Endodermal cell (in vitro differentiated cells): ENCODE measurements around the gene ADCY10. TPM values are rescaled to one million over a fixed set of nuclear protein-coding genes. Genes with fewer than 3 reads are reported as not detected.
A peak's percentile ranks its signal among the peaks of the same experiment; 100 is the strongest.

ENCODE experiments used
- DNase-seq: peaks from one replicate; pipeline ENCODE4 v3.0.0-alpha.2; 2017
- H3K27ac ChIP-seq: 2 replicates; pipeline ENCODE4 v1.5.1; 2013; ENCODE audit warnings: mild to moderate bottlenecking, low read depth, low read length, moderate library complexity
- H3K27me3 ChIP-seq: 2 replicates; pipeline ENCODE4 v1.6.1; 2013; ENCODE audit warnings: mild to moderate bottlenecking, low read length, moderate library complexity; ENCODE audit not compliant: insufficient read depth, control insufficient read depth, poor library complexity, severe bottlenecking
- H3K36me3 ChIP-seq: 2 replicates; pipeline ENCODE4 v1.7.0; 2013; ENCODE audit warnings: mild to moderate bottlenecking, low read length, moderate library complexity; ENCODE audit not compliant: control insufficient read depth, insufficient read depth
- H3K4me1 ChIP-seq: one replicate; pipeline ENCODE4 v1.7.0; 2013; ENCODE audit warnings: low read length; ENCODE audit not compliant: control insufficient read depth, insufficient read depth
- H3K4me3 ChIP-seq: 2 replicates; pipeline ENCODE4 v1.5.1; 2013; ENCODE audit warnings: mild to moderate bottlenecking, low read length, moderate library complexity
- H3K9ac ChIP-seq: 2 replicates; pipeline ENCODE4 v1.6.1; 2013; ENCODE audit warnings: mild to moderate bottlenecking, low read length, moderate library complexity; ENCODE audit not compliant: poor library complexity, severe bottlenecking; ENCODE audit errors: extremely low read depth
- H3K9me3 ChIP-seq: 2 replicates; pipeline ENCODE4 v1.6.1; 2013; ENCODE audit warnings: mild to moderate bottlenecking, low read length, moderate library complexity; ENCODE audit not compliant: control insufficient read depth
- H3K27ac Mint-ChIP-seq: 2 replicates; pipeline ENCODE4 v1.8.0; 2020; ENCODE audit warnings: mixed read lengths
- H3K27me3 Mint-ChIP-seq: 2 replicates; pipeline ENCODE4 v1.8.0; 2021; ENCODE audit warnings: mild to moderate bottlenecking, mixed read lengths; ENCODE audit not compliant: insufficient read depth
- H3K36me3 Mint-ChIP-seq: 2 replicates; pipeline ENCODE4 v1.8.0; 2020; ENCODE audit warnings: low read depth, mixed read lengths
- H3K4me1 Mint-ChIP-seq: 2 replicates; pipeline ENCODE4 v1.8.0; 2020; ENCODE audit warnings: mixed read lengths
- H3K4me3 Mint-ChIP-seq: 2 replicates; pipeline ENCODE4 v1.8.0; 2020; ENCODE audit warnings: mild to moderate bottlenecking, moderate library complexity, mixed read lengths
- H3K9me3 Mint-ChIP-seq: 2 replicates; pipeline ENCODE4 v1.8.0; 2020; ENCODE audit warnings: mild to moderate bottlenecking, mixed read lengths
- WGBS, 2 experiments: methylation state at CpG; one replicate each; pipeline versions ENCODE4 v1.1.5 to v1.1.7; 2013; ENCODE audit warnings: missing lambda C conversion rate in 2 of 2, mixed read lengths in 1 of 2; ENCODE audit not compliant: insufficient coverage in 1 of 2, insufficient read length in 1 of 2; 5-methylcytosine and 5-hydroxymethylcytosine counted together
- total RNA-seq, 2 donors: library from RNA; stranded (reverse); fragmentation: NEBNext Ultra II Directional in 1 of 2; extraction: Animal tissue kit (Norgen Biotek cat#: 25700) in 1 of 2; gene quantifications; 2 replicates in 1 of 2; 3 replicates in 1 of 2; pipeline ENCODE4 v1.2.1, GENCODE V29; 2021
- TF ChIP-seq, protein P1 (sequence below): fragments of 200-600 bp; sonication (generic); conservative IDR thresholded peaks from 2 replicates; pipeline ENCODE4 v1.5.0; 2021; ENCODE audit warnings: antibody characterized with exemption, mild to moderate bottlenecking

The ADCY10 gene
- total RNA-seq, 2 donors from 2014 or later = 0.13 TPM; not detected in 1

DNA sequence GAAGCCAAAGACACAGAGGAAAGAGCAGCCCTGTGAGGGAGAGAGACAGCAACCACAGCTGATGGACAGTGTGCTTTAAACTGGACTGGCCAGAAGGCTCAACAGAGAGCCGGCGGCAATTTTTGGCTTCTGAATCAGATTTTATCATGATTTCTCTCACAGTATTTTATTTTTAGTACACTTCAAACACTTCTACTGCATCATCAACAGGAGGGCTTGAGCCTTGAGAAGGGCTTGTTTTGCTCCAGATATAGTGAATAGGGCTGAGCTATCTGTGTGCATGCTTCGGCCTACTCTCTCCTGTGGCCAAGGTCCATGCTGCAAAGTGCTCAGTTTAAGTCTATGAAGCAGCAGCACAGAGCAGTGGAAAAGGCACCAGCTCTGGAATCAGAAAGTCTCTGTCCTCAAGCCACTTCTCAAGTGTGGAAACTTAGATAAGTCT is 33.3 kb downstream of the ADCY10 start:
- no peak overlapping the region for H3K4me3 Mint-ChIP-seq
- Histone ChIP-seq H3K9me3 (no peaks in the 10 kb centered on the region), H3K4me1 (no peaks in the 10 kb centered on the region), H3K27ac (no peak overlapping the region), H3K4me3 (no peak overlapping the region), H3K27me3 (no peaks in the 10 kb centered on the region), H3K36me3 (no peaks in the 10 kb centered on the region), H3K9ac (no peak overlapping the region)
- H3K9me3 Mint-ChIP-seq = peaks cover 8% of the 10 kb centered on the region
- DNase-seq = no peak
- H3K27ac Mint-ChIP-seq = no peak overlapping the region
- 94% methylated on average over 3 of the region's 3 CpGs for WGBS, 2 experiments
- TF ChIP-seq, protein P1, sequence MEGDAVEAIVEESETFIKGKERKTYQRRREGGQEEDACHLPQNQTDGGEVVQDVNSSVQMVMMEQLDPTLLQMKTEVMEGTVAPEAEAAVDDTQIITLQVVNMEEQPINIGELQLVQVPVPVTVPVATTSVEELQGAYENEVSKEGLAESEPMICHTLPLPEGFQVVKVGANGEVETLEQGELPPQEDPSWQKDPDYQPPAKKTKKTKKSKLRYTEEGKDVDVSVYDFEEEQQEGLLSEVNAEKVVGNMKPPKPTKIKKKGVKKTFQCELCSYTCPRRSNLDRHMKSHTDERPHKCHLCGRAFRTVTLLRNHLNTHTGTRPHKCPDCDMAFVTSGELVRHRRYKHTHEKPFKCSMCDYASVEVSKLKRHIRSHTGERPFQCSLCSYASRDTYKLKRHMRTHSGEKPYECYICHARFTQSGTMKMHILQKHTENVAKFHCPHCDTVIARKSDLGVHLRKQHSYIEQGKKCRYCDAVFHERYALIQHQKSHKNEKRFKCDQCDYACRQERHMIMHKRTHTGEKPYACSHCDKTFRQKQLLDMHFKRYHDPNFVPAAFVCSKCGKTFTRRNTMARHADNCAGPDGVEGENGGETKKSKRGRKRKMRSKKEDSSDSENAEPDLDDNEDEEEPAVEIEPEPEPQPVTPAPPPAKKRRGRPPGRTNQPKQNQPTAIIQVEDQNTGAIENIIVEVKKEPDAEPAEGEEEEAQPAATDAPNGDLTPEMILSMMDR = no peak
- peaks cover 16% of the 10 kb centered on the region for H3K4me1 Mint-ChIP-seq
- H3K27me3 Mint-ChIP-seq = no peaks in the 10 kb centered on the region
- H3K36me3 Mint-ChIP-seq = peaks cover 7% of the 10 kb centered on the region

DNA sequence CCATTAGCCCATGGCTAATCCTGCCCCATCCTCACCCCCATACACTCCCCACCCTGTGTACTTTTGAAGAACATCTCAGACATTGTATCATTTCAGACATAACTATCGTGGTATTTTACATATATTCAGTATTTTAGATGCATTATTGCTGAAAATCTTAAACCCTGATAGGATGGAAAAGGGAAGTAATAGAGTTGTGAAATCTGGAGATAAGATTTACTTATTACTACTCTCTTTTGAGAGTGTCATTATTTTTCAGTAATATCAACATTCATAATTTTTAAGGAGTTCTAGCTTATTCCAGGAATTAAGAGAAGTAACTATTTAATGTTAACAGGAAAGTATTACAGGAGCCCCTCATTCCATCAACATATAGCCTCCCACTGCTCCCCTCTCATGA is 34.4 kb downstream of the ADCY10 start:
- H3K4me1 ChIP-seq = no peaks in the 10 kb centered on the region
- H3K27ac ChIP-seq = no peak overlapping the region
- H3K9ac ChIP-seq = no peak overlapping the region
- H3K4me3 Mint-ChIP-seq = no peak overlapping the region
- H3K4me1 Mint-ChIP-seq = peaks cover 16% of the 10 kb centered on the region
- TF ChIP-seq, protein P1 = no peak
- H3K27ac Mint-ChIP-seq = no peak overlapping the region
- no peaks in the 10 kb centered on the region for H3K9me3 Mint-ChIP-seq
- no peak for DNase-seq
- WGBS, 2 experiments = no CpG with 5 or more reads among the region's 1 CpG
- H3K9me3 ChIP-seq = no peaks in the 10 kb centered on the region
- no peaks in the 10 kb centered on the region for H3K36me3 Mint-ChIP-seq
- no peaks in the 10 kb centered on the region for H3K27me3 Mint-ChIP-seq
- no peaks in the 10 kb centered on the region for H3K27me3 ChIP-seq
- H3K36me3 ChIP-seq = no peaks in the 10 kb centered on the region
- H3K4me3 ChIP-seq = no peak overlapping the region

DNA sequence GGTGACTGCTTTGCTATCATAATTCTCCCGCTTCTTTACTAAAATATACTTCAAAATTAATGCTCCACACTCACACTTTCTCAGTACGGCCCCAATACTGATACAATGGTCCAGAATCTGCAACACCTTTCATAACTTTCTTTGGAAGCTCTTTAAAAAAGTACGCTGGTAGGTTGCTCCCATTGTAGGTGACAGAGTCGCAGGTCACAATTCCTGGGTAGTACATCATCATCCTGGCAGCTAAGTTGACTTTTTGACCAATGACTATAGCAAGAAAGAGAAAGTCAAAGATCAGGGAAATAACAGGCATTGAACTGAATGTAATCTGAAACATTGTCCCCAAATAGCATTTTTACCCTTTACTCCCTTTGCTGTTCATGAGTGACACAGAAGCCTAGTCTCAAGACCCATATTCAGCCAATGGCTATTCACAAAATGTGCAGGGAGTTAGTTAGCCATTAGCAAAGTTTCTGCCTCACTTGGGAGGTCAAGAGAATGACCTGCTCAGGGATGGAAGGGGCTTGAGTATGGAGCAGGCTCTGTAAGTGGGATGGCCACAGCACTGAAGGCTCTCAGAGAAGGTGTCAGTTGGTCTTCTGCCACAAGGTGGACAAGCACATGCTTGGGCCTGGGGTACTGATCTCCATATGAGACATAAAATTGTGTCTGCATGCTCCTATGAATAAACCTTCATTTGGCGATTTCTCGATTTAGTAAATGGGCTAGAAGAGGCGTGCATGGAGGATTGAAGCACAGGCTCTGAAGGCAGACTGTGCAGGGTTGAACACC is 35.4 kb downstream of the ADCY10 start:
- no peaks in the 10 kb centered on the region for H3K9me3 ChIP-seq
- Mint-ChIP-seq H3K4me1 (peaks cover 18% of the 10 kb centered on the region), H3K9me3 (no peaks in the 10 kb centered on the region), H3K36me3 (no peaks in the 10 kb centered on the region), H3K27ac (no peak overlapping the region), H3K27me3 (no peaks in the 10 kb centered on the region), H3K4me3 (no peak overlapping the region)
- no peak overlapping the region for H3K4me3 ChIP-seq
- no peaks in the 10 kb centered on the region for H3K27me3 ChIP-seq
- DNase-seq = no peak
- H3K9ac ChIP-seq = no peak overlapping the region
- H3K27ac ChIP-seq = no peak overlapping the region
- H3K4me1 ChIP-seq = no peaks in the 10 kb centered on the region
- TF ChIP-seq, protein P1 = peak; percentile 66
- WGBS, 2 experiments = 94 to 96% methylated on average over 7 of the region's 7 CpGs
- H3K36me3 ChIP-seq = no peaks in the 10 kb centered on the region
